ENCODE measurements around the gene ZNF570.

ZNF570 gene

GRCh38 chr19:37470216-37470615 lies 1.1 kb downstream of the ZNF570 start:
- no peak for TF ChIP-seq ZFX (IDR thresholded peaks at IDR 0.05; ENCODE audit: borderline replicate concordance)
- TF ChIP-seq, protein P1, sequence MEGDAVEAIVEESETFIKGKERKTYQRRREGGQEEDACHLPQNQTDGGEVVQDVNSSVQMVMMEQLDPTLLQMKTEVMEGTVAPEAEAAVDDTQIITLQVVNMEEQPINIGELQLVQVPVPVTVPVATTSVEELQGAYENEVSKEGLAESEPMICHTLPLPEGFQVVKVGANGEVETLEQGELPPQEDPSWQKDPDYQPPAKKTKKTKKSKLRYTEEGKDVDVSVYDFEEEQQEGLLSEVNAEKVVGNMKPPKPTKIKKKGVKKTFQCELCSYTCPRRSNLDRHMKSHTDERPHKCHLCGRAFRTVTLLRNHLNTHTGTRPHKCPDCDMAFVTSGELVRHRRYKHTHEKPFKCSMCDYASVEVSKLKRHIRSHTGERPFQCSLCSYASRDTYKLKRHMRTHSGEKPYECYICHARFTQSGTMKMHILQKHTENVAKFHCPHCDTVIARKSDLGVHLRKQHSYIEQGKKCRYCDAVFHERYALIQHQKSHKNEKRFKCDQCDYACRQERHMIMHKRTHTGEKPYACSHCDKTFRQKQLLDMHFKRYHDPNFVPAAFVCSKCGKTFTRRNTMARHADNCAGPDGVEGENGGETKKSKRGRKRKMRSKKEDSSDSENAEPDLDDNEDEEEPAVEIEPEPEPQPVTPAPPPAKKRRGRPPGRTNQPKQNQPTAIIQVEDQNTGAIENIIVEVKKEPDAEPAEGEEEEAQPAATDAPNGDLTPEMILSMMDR (IDR thresholded peaks at IDR 0.05) = no peak
- peak overlapping the region; percentile 95 for H3K27ac ChIP-seq

DNA sequence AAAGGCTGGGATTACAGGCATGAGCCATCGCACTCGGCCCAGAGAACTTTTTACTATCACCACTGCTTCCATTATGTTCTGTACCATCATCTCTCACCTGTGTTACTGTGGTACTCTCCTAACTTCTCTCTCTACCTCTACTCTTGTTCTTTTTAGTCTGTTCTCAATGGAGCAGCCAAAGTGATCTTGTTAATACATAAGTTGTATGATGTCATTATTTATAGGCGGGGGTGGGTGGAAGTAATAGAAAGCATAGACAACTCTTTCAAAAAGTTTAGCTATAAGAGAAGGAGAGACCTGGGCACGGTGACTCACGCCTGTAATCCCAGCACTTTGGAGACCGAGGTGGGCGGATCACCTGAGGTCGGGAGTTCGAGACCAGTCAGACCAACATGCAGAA lies 3.0 kb downstream of the ZNF570 start:
- H3K27ac ChIP-seq = no peak overlapping the region
- TF ChIP-seq ZFX (IDR thresholded peaks at IDR 0.05; ENCODE audit: borderline replicate concordance) = no peak
- TF ChIP-seq, protein P1 (IDR thresholded peaks at IDR 0.05) = no peak

- TF ChIP-seq ZFX (IDR thresholded peaks at IDR 0.05; ENCODE audit: borderline replicate concordance) = no peak
- TF ChIP-seq, protein P1 (IDR thresholded peaks at IDR 0.05) = no peak
Measured at GRCh38 chr19:37484406-37485168, 15.4 kb downstream of the ZNF570 start.

GRCh38 chr19:37492213-37492612 lies 23.1 kb downstream of the ZNF570 start:
- TF ChIP-seq ZFX (IDR thresholded peaks at IDR 0.05; ENCODE audit: borderline replicate concordance) = no peak
- TF ChIP-seq, protein P1 (IDR thresholded peaks at IDR 0.05) = no peak
- H3K27ac ChIP-seq = no peak overlapping the region

More at GRCh38 chr19:37484406-37485168, 15.4 kb downstream of the ZNF570 start:
- no peak overlapping the region for H3K27ac ChIP-seq

- TF ChIP-seq ZFX (IDR thresholded peaks at IDR 0.05; ENCODE audit: borderline replicate concordance) = no peak
- TF ChIP-seq, protein P1 (IDR thresholded peaks at IDR 0.05) = no peak
- H3K27ac ChIP-seq = peak overlapping the region; percentile 98
Measured at GRCh38 chr19:37505958-37506386, 36.8 kb downstream of the ZNF570 start.

- peak within 1 kb of the TSS; percentile 98 for H3K27ac ChIP-seq
- no peak for TF ChIP-seq ZFX (IDR thresholded peaks at IDR 0.05; ENCODE audit: borderline replicate concordance)
- TF ChIP-seq, protein P1 (IDR thresholded peaks at IDR 0.05) = no peak
Measured at GRCh38 chr19:37506387-37507166, 37.4 kb downstream of the ZNF570 start, which contains the start of gene ZNF793. ZNF793 (plus strand) TSS chr19:37506939; CDS start chr19:37523440, 16,501 bp downstream.

- TF ChIP-seq, protein P1 (IDR thresholded peaks at IDR 0.05) = no peak
- TF ChIP-seq ZFX (IDR thresholded peaks at IDR 0.05; ENCODE audit: borderline replicate concordance) = no peak
- H3K27ac ChIP-seq = peak overlapping the region; percentile 98
Measured at GRCh38 chr19:37507167-37507464, 38.0 kb downstream of the ZNF570 start.

Measured in 22Rv1 (cell line).